SKM-1 (cell line): Measurements from ENCODE around the gene GJB4.

Experiments
- DNase-seq: peaks from one replicate; lab custom pipeline; 2025; ENCODE audit not compliant: unreplicated experiment; lab: John Stamatoyannopoulos, UW

Gene GJB4

GRCh38 chr1:34777519-34778321, 18.2 kb downstream of the GJB4 start:
- no peak for DNase-seq

DNA sequence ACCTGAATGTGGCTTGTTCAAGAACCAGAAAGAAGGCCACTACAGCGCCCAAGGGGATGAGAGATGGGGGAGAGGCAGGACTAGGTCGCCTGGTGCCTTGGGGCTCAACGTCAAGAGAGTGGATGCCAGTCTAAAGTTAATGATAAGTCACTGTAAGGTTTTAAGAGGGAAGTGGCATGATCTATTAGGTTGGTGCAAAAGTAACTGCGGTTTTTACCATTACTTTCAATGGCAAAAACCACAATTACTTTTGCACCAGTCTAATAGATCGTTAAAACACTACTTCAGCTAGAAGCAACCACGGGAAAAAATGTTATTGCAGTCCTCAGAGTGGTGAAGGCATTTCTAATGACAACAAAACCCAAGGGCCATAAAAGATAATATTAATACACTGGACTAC, 18.8 kb downstream of the GJB4 start:
- DNase-seq, result no peak

- no peak for DNase-seq
These were observed 19.5 kb downstream of the GJB4 start for GRCh38 chr1:34779005-34779404.

DNA sequence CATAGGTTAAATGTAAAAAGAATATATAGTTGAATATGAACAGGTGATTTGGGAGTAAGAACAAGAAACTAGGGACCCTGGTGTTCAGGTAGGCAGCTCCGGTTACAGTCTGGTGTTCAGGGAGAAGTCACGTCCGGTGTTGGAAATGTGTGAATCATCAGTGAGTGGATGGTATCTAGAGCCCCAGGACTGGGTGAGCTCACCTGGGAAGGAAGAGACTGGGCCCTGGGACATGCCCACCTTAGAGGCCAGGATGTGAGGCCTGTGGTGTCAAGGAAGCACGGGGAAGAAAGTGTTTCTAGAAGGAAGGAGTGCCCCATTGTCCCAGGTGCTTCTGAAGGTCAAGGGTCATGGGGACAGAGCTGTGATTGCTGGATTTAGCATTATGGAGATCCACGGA, 20.0 kb downstream of the GJB4 start:
- DNase-seq, result no peak

GRCh38 chr1:34779962-34780361, 20.4 kb downstream of the GJB4 start:
- DNase-seq, result no peak

DNA sequence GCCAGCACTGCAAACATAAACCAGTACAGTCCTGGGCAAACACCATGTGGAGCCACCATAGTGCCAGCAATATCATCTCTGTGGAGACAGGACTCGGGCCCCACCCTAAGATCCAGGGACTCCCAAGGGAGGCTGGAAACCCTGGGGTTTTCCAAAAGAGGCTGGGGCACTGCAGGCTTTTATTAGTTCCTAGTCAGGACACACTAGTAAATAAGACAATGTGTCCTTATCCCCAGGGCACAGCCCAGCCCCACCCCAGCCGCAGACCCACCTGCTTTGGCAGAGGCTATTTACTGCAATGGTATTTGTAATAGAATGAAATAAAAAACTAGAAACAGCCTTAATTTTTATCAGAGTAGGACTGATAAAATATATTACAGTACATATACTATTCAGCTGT, 21.0 kb downstream of the GJB4 start:
- no peak for DNase-seq

DNA sequence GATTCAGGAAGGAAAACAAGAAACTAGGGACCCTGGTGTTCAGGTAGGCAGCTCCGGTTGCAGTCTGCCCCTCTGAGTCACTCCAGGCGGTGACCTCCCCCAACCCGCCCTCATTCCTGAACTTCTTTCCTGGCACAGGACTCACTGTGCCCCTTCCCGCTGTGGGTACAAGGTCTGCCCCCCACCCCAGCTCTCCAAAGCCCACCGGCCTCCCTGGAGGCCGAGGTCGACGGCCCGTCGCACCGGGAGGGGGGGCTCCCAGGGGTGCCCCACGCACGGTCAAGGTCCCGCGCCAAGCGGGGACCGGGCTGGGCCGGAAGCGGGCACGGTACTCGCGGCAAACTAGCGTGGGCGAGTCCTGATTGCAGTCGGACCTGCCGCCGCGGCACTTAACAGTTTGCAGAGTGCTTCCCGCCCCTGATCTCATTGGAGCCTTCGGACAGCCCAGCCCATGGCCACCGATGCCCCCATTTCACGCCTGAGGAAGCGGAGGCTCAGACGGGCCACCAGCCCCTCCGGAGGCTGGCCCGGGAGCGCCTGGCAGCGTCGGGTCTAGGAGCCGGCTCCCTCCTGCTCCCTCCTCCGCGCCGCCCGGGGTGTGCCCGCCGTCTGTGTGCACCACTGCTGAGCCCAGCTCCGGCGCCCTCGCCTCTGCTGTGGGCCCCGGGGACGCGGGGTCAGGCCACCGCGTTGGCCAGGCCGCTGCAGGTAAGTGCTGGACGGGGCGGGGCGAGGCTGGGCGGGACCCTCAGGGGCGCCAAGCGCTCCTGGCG, 21.7 kb downstream of the GJB4 start, which contains the start of gene GJB3:
TSS of gene GJB3 (plus strand) at position 144 of the 773 bp plus-strand sequence. CDS start 3,549 bp downstream, outside the sequence.
- no peak for DNase-seq

- no peak for DNase-seq
These were observed 22.4 kb downstream of the GJB4 start for GRCh38 chr1:34781844-34782391.

DNA sequence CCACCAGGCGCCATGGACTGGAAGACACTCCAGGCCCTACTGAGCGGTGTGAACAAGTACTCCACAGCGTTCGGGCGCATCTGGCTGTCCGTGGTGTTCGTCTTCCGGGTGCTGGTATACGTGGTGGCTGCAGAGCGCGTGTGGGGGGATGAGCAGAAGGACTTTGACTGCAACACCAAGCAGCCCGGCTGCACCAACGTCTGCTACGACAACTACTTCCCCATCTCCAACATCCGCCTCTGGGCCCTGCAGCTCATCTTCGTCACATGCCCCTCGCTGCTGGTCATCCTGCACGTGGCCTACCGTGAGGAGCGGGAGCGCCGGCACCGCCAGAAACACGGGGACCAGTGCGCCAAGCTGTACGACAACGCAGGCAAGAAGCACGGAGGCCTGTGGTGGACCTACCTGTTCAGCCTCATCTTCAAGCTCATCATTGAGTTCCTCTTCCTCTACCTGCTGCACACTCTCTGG, 25.2 kb downstream of the GJB4 start:
- no peak for DNase-seq

GRCh38 chr1:34785231-34785874, 25.8 kb downstream of the GJB4 start:
- DNase-seq, result no peak

DNA sequence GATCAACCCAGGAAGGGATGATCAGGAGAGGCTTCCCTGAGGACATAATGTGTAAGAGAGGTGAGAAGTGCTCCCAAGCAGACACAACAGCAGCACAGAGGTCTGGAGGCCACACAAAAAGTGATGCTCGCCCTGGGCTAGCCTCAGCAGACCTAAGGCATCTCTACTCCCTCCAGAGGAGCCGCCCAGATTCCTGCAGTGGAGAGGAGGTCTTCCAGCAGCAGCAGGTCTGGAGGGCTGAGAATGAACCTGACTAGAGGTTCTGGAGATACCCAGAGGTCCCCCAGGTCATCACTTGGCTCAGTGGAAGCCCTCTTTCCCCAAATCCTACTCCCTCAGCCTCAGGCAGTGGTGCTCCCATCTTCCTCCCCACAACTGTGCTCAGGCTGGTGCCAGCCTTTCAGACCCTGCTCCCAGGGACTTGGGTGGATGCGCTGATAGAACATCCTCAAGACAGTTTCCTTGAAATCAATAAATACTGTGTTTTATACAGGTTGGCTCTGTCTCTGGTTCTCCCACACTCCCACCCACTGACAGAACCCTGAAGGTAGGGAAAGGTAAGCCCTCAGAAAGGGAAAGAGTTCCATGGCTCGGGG, 26.4 kb downstream of the GJB4 start:
- no peak for DNase-seq

GRCh38 chr1:34786521-34787325, 27.2 kb downstream of the GJB4 start:
- peak; percentile 34 for DNase-seq

DNA sequence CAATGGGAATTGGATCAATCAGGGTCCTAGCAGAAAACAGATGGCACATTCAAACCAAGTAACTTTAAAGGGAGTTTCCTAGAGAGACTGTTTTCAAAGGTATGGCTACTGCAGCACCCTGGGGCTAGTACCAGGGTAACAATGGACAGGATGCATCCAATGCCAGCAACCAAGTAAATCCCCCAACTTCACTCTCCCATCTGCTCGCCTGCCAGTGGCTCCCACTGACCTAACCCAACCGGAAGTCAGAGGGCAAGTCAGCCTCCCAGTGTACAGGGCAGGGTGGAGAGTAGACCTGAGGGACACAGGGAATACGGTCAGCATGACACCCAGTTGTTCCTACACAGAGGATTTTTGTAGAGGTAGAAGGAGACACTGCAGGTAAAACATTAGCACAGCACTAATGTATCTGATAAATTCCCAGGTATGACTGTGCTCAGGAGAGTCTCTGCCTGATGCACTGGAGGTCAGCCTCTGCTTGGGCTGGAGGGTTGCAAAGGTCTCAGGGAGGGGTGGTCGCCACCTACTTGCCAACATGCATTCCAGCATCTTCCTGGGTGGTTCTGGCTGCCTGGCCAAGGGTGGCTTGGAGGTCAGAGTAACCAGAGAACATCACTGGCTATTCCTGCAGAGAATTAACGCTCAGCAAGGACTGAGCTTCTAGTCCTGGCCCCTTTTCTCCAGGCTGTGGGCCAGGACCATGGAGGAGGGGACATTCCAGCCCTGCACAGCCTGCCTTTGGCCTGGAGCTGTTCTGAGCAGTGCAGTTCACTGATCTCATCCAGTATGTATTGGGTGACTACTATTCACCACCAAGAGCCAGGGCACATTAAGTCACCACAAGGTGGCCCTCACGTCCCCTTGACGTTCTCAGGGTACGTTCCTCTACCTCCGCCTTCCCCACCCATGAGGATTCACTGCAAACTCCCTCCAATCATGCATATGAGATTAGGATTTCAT, 28.2 kb downstream of the GJB4 start:
- no peak for DNase-seq

DNA sequence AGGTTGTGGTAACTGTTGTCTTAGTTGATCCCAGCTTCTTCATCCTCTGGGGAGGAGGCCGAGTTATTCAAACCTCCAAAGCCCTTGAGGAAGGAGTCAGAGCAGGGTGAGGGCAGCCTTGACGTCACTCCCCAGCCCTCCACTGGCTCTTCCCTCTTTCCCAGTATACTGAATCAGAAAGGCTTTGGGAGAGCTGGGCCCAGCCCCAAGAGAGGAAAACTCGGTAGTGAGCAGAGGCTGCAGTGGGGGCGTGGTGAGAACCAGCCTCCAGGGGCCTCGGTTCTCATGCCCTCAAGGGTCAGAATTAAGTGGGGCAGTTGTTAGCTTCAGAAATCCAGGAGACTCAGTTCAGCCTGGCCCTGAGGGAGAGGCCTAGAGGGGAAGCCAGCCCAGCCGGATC, 31.4 kb downstream of the GJB4 start:
- DNase-seq, result no peak

- DNase-seq, result no peak
These were observed 32.9 kb downstream of the GJB4 start for GRCh38 chr1:34792424-34792823.

DNA sequence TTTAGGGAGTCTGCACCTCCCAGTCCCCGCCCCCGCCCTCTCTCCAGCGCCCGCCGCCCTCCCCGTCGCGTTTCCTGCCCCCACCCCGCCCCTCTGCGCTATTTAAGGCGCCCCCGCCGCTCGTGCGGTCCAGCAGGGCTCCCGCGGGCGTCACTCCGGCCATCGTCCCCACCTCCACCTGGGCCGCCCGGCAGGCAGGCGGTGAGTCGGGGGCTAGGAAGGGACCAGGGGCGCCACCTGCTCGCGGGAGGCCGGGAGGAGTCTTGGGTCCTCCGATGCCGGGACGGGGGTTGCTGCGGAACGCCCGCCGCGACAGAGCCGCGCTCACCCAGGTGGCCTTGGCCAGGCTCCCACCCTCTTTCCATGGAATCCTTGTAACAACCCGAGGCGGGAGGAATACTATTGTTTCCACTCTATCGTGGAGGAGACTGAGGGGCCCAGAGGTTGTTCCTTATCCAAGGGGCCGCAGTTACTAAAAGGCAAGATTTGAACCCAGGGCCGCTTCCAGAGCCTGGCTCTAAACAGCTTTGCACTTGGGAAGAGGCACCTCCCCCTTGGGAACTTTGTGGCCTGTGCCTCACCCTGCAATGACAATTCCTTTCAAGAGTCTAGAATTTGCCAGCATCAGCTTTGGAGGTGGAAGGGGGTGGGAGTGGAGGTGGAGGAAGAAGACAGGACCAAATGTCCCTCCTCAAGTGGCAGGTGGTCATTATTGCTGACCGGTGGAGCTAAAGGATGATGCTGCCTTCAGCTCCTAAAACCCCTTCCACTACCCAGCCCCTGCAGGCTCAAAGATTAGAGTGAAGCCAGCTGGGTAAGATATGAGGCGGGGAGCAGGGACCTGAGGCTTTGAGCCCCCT, 33.6 kb downstream of the GJB4 start, which contains the start of gene GJA4:
TSS of gene GJA4 (plus strand) at position 132 of the 860 bp plus-strand sequence. CDS start 1,215 bp downstream, outside the sequence.
- DNase-seq, result no peak

- DNase-seq, result no peak
These were observed 34.7 kb downstream of the GJB4 start for GRCh38 chr1:34794001-34794789.
